Osteocyte (in vitro differentiated cells): ENCODE results near the gene TET3. TPM values are rescaled to one million over a fixed set of nuclear protein-coding genes. Genes with fewer than 3 reads are reported as not detected.

Experiments
- DNase-seq: peaks from one replicate; pipeline ENCODE4 v3.0.0; 2021; ENCODE audit warnings: mixed read lengths; ENCODE audit not compliant: unreplicated experiment; ENCODE audit errors: extremely low spot score
- H3K27ac Mint-ChIP-seq: one replicate; pipeline ENCODE4 v1.8.0; 2021; ENCODE audit warnings: mild to moderate bottlenecking, mixed read lengths; ENCODE audit not compliant: unreplicated experiment
- H3K27me3 Mint-ChIP-seq: one replicate; pipeline ENCODE4 v1.8.0; 2021; ENCODE audit warnings: mixed read lengths; ENCODE audit not compliant: unreplicated experiment
- H3K36me3 Mint-ChIP-seq: one replicate; pipeline ENCODE4 v1.8.0; 2021; ENCODE audit warnings: mixed read lengths; ENCODE audit not compliant: unreplicated experiment
- H3K4me1 Mint-ChIP-seq: one replicate; pipeline ENCODE4 v1.8.0; 2021; ENCODE audit warnings: mixed read lengths; ENCODE audit not compliant: unreplicated experiment
- H3K4me3 Mint-ChIP-seq: one replicate; pipeline ENCODE4 v1.8.0; 2021; ENCODE audit warnings: mild to moderate bottlenecking, moderate library complexity, mixed read lengths; ENCODE audit not compliant: unreplicated experiment
- H3K9me3 Mint-ChIP-seq: one replicate; pipeline ENCODE4 v1.8.0; 2021; ENCODE audit warnings: mixed read lengths; ENCODE audit not compliant: unreplicated experiment
- CTCF ChIP-seq: fragments of 200-600 bp; sonication (generic); IDR thresholded peaks from 2 replicates; pipeline ENCODE4 v1.5.0; 2021; ENCODE audit warnings: antibody characterized with exemption, mild to moderate bottlenecking, moderate library complexity
- total RNA-seq: library from RNA; stranded (reverse); gene quantifications from 2 replicates; pipeline ENCODE4 v1.2.1, GENCODE V29; 2021

TET3 gene
- total RNA-seq, 1 donor from 2014 or later: 26.5 TPM

GRCh38 chr2:73956218-73956865, 28.4 kb upstream of the TET3 start:
- no peak for DNase-seq
- no peaks in the 10 kb centered on the region for H3K9me3 Mint-ChIP-seq
- H3K27me3 Mint-ChIP-seq: no peaks in the 10 kb centered on the region
- H3K36me3 Mint-ChIP-seq: peaks cover 70% of the 10 kb centered on the region
- no peak overlapping the region for H3K27ac Mint-ChIP-seq
- TF ChIP-seq CTCF: no peak
- H3K4me1 Mint-ChIP-seq: peaks cover 2% of the 10 kb centered on the region
- H3K4me3 Mint-ChIP-seq: no peak overlapping the region

- Mint-ChIP-seq H3K9me3 (peaks cover 7% of the 10 kb centered on the region), H3K27ac (no peak overlapping the region), H3K36me3 (peaks cover 46% of the 10 kb centered on the region), H3K4me3 (no peak overlapping the region), H3K4me1 (no peaks in the 10 kb centered on the region), H3K27me3 (no peaks in the 10 kb centered on the region)
- no peak for DNase-seq
- TF ChIP-seq CTCF: no peak
Measured at GRCh38 chr2:73961274-73961673, 23.4 kb upstream of the TET3 start.

- Mint-ChIP-seq H3K36me3 (peaks cover 38% of the 10 kb centered on the region), H3K27me3 (no peaks in the 10 kb centered on the region), H3K27ac (no peak overlapping the region), H3K4me3 (no peak overlapping the region), H3K4me1 (no peaks in the 10 kb centered on the region), H3K9me3 (peaks cover 7% of the 10 kb centered on the region)
- no peak for TF ChIP-seq CTCF
- no peak for DNase-seq
Measured at GRCh38 chr2:73961823-73962615, 22.7 kb upstream of the TET3 start.

- Mint-ChIP-seq H3K9me3 (peaks cover 7% of the 10 kb centered on the region), H3K27ac (no peak overlapping the region), H3K36me3 (peaks cover 34% of the 10 kb centered on the region), H3K27me3 (no peaks in the 10 kb centered on the region), H3K4me3 (no peak overlapping the region), H3K4me1 (no peaks in the 10 kb centered on the region)
- no peak for TF ChIP-seq CTCF
- no peak for DNase-seq
Measured at GRCh38 chr2:73962798-73963197, 21.9 kb upstream of the TET3 start.

GRCh38 chr2:73963385-73964120, 21.2 kb upstream of the TET3 start:
- no peak overlapping the region for H3K27ac Mint-ChIP-seq
- no peak for TF ChIP-seq CTCF
- no peak for DNase-seq
- H3K36me3 Mint-ChIP-seq: peaks cover 26% of the 10 kb centered on the region
- no peaks in the 10 kb centered on the region for H3K27me3 Mint-ChIP-seq
- H3K9me3 Mint-ChIP-seq: peaks cover 7% of the 10 kb centered on the region
- no peaks in the 10 kb centered on the region for H3K4me1 Mint-ChIP-seq
- H3K4me3 Mint-ChIP-seq: no peak overlapping the region
